HG02623 (cell line): Measurements from ENCODE around the gene MEF2A.

Experiments used
- ATAC-seq: cut with Tn5 transposase; IDR thresholded peaks from one replicate; pipeline ENCODE4 v1.9.1; 2021; ENCODE audit warnings: moderate library complexity; ENCODE audit not compliant: unreplicated experiment

The MEF2A gene

DNA sequence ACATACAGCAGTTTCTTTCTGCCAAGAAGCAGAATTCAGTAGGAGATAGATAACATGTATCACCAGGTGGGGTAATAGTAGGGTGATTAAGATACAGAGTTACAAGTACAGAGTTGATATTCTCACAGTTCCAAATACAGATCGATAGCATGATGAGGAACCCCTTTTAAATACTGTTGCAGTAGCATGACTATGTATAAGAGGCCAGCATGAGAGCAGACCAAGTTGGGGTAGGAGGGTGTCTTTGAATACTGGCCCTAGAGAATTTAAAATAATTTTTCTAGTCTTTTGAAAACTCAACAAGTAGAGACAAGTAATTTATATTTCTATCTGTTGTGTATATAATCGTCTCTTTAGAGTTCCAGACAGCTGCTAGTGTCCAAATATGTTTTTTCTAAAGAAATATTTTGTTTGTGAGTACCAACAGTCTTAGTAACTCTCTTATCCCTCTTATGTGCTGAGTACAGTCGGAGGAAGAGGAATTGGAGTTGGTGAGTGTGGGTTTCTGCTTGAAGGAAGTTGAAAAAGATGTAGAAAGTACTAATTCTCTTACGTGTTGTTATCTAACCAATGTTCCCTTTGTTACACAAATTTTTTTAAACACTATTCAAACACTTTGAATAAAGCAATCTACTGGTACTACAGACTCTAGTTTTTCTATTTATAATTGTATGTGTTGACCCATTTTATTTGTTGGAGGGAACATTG is 137.3 kb downstream of the MEF2A start:
- ATAC-seq = peak; percentile 8

DNA sequence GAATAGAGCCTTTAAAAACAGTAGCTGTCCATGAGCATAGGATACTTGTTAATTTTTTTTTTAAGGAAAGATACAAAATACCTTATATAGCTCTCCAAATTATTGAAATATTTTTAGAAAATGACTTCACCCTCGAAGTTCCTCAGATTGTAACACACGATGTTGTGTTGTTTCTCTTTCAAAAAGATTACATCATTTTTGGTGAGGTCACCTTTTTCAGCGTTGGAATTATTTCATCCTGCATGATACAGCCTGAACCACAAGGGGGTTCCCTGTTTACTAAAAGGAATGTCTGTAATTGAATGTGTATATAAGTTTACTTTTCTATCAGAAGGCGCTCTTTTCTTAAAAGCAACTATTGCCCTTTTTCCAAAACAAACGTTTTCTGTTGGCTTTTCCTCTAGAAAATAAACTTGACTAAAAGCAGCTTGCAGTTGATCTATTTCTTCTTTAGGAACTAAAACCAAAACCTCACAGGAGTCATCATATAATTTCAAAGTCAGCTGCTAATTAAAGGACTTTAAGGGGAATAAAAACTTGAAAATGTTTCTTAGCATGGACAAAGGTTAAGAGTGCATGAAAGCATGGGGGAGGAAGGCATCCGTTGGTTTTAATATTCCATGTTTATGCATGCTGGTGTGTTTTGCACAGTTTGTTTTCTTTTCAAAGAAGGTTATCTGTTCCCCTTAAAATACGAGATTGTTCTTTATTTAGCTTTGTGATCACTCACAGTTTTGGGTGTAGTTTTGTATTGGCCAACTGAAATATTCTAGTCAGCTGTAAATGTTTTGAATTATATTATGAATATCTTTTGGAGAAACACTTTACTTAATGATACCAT is 138.0 kb downstream of the MEF2A start:
- ATAC-seq = peak; percentile 62

DNA sequence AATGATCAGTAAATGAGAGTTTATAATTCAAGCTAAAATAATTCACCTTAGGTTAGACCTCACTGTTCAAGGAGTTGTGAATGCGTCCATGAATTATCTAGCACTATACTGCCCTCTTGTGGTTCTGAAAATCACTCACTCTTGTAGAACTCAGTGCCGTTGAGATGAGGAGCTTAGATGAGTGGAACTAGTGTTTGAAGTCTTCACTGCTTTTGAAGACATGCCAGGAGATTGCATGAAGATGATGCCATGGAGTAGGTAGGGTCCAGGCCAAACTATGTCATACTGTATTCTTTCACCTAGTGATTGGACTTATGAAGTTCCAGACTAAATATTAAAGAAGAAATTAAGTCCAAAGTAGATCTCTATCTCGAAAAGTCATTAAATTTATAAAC is 138.7 kb downstream of the MEF2A start:
- peak; percentile 61 for ATAC-seq

DNA sequence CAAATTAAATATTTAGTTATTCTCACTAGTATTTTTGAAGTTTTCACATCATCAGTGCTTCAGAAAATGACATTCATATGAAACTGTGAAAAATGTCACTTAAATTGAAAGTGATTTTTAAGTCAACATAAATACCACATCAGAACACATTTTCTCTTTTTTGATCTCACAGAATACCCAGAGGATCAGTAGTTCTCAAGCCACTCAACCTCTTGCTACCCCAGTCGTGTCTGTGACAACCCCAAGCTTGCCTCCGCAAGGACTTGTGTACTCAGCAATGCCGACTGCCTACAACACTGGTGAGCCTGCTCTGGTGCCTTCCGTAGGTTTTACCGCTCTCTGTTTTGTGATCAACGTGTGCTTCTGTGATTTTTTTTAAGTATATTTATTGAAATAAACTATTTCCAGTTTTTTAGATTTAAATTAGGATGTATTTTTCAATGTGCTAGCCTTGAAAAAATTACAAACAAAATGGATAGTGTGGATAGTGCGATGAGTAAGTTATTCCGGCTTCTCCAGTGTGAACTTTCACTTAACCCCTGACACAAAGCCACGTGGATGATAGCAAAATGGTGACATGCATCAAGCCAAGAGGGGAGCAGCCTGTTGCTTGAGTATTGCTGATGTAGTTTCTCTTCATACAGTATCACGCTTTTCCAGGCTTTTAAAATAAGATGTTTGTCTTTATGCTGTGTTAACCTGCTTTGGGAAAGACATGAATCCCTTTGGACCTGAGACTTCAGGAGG is 140.9 kb downstream of the MEF2A start:
- no peak for ATAC-seq

DNA sequence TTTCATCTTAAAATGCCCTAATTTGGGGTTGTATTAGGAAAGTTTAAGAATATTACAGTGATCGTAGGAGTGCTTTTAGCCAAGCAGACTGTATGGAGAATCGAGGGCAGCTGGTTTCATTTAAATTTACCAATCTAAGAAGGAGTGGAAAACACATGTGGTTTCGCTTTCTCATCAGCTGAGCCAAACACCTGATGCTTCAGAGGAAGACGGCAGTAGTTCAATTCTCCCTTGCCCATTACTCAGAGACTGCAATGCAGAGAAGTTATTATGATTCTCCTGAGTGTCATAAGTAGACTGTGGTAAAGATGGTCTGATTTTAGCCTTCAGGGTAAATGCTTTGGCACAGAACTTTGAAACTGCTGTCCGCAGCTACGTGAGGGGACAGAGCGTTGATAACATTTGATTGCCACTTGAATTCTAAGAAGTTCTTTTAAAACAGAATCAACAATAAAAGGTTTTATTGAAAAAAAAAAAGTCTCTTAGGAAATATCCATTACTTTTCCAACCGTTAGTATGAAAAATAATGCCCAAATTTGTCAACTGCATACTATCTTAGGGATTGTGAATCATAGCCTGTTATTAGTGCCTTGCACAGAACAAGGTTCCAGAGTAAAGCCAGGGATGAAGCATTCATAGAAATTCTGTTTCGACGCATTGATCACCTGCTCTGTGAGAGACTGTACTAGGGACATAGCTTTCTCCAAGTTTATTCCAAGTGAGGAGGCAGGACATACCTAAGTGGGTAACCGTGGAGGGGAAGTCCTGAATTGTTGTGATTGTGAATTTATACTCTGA is 141.9 kb downstream of the MEF2A start:
- no peak for ATAC-seq

DNA sequence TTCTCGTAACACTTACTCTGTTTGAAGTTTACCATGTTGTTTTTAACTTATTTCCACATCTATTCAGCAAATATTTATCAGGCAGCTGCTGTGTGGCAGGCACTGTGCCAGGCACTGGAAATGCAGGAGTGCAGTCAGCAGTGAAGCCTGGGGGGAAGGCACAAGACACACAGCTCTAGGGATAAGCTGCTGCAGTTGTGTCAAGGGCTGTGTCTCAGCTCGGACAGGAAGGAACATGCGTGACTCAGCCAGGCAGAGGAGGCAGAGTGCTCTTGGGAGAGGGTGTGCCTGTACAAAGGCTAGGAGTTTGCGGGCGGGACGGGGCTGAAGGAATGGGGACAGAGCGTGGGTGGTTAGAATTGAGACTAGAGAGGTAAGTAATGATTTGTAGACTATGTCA is 142.8 kb downstream of the MEF2A start:
- no peak for ATAC-seq

DNA sequence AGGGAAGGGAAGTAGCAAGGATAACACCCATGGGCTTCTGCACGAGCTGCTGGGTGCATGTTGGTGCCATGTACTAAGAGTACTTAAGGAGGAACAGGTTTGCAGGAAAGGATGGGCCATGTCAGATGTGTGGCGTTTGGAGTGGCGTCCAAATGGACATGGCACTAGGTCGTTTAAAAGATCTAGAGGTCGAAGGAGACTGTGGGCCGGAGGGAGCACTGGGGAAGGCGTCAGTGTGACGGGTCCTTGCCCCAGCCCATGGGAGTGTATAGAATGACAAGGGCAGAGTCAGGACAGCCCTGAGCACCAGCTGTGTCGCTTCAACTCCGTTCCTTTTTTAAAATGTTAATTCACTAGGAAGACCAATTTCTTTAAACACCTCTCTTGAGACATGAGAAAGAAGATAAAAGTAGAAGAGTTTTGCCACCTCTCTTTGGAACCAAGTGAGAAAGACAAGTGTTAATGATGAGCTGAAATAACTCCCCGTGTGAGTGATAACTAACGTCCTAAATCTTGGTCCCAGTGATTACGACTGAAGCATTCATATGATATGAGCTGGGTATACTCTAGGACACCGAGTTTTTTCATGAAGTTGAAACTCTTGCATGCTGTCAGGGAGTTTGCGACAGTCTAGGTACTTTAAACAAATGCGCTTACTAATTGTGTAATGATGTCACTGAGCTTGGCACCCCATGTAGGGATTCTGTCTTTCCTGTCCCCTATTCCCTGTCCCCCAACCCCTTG is 143.6 kb downstream of the MEF2A start:
- ATAC-seq = no peak

DNA sequence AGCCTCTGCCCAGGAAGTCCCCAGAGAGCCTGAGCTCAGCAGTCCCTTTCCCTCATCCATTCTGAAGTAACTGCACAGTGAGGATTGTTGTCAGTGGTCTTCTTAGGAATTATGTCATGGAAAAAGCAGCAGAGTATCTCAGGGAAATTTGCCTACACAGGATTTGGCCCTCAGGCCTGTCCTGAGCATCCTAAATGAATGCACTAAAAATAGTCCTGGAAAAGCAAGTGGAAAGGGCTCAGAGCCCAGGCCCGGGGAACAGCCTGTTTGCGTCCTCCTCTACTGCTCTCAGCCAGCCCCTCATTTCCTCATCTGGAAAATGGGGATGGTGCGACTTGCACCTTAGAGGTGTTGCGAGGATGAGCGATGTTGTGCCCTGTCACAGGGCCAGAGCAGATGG is 145.8 kb downstream of the MEF2A start:
- no peak for ATAC-seq

DNA sequence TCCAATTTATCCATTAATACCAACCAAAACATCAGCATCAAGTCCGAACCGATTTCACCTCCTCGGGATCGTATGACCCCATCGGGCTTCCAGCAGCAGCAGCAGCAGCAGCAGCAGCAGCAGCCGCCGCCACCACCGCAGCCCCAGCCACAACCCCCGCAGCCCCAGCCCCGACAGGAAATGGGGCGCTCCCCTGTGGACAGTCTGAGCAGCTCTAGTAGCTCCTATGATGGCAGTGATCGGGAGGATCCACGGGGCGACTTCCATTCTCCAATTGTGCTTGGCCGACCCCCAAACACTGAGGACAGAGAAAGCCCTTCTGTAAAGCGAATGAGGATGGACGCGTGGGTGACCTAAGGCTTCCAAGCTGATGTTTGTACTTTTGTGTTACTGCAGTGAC is 146.6 kb downstream of the MEF2A start:
- no peak for ATAC-seq

DNA sequence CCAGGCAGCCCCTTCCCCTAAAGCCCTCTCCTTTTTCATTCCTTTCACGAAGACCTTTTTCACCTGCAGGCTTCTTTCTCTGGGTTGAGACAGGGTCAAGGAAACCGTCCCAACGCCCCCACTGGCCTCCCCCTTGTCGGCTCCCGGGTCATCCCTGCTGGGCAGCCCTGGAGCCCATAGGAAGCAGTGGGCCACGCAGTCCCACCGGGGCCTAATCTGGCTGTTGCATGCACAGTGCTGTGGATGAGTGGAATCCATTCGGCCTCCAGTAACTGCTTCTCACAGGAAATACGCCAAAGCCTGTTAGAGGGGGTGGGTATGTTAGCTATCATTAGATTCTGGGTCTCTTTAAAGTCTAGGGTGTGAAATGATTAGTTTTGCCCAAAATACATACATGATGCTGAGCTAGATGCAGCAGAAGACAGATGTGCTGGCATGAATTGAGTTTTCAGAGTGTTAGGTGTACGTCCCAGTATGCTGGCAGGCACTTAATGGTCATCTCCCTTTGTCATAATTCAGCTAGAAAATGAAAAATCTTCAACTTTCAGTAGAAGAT is 150.8 kb downstream of the MEF2A start:
- ATAC-seq = no peak

DNA sequence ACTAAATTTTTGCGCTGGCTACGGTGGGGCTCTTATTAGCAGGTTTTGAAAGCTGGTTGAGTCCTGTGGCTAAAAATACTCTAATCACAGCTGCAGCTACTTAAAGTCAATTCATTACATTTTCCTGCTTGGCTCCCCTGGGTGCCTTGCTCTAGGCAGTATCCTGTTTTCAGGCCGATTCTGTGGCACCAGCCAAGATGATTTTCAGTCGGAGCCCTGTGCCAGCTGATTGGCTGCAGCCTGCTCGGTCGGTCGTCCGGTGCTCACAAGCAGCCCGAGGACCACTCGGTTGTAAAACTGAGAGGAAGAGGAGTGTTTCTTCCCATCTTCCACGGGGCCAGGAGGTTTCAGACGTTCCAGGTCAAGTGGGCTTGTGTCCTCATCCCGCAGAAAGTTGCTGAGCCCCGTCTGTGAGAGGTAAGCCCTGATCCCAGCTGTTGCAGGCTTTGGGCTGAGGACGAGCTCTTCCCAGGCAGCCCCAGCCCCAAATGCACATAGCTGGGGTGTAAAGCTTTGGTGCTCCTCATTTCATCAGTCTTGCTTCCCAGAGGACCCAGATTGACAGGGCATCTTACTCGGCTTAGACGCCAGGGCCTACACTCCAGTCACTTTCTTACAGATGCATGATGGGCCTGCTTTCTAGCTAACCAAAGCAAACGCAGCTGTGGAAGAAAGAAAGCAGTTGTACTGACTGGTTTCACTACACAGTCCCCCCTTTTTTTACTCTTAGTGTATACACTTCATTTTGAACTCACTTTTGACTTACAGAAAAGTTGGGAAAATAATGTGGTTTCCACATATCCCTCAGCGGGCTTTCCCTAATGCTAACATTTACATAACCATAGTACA is 151.6 kb downstream of the MEF2A start:
- ATAC-seq = peak; percentile 34

DNA sequence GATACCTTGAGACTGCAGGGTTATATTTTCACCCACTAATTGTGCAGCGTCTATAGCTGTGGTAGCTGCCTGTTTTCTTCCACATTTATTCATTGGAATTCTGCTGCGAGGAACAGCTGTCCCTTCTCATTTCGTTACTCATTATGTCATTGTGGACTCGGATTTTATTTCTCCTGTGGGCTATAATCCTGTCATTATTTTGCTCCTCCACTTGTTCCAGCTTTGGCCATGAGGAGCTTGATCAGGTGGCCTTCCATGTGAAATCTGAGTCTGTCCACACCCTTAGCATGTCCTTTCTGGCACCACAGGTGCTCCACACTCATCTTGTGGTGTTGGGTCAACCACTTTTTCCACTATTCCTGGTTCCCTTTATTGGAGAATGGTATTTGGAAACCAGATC is 152.6 kb downstream of the MEF2A start:
- ATAC-seq = no peak

DNA sequence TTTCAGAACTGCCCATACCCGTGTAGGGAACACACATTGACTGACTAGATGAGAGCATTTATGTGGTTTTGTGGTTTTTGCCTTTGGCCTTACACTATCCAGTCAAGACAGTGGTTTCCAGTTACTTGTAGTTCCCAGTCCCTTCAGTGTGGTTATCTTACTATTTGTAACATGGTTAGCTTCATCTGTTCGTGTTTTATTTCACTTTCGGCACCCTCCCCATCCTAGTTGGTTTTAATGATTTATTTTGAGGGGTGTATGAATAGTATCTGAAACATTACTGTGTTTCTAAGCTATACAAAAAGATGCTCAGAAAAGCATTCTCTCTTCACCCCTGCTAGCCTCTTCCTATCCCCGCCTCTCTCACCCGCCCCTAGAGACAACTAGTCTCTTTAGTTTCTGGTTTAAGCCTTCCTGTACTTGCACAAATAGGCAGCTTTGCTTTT is 153.3 kb downstream of the MEF2A start:
- peak; percentile 78 for ATAC-seq

DNA sequence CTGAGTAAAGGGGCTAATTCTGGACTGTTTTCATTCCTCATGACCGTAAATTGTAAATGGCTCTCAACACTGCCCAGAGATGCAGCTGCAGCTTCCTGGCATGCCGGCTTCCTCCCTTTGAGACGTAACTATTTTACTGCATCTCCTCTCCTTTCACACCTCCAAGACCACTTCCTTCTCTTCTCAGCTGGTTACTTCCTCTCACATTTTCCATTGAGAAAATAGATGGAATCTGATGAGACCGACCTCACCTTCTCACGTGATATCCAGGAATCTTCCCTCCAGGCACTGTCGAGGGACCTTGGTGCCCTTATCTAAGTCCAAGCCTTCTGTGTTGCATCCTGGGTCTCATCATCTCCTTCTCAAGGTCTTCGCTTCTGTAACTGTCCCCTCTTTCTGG is 154.7 kb downstream of the MEF2A start:
- ATAC-seq = no peak

DNA sequence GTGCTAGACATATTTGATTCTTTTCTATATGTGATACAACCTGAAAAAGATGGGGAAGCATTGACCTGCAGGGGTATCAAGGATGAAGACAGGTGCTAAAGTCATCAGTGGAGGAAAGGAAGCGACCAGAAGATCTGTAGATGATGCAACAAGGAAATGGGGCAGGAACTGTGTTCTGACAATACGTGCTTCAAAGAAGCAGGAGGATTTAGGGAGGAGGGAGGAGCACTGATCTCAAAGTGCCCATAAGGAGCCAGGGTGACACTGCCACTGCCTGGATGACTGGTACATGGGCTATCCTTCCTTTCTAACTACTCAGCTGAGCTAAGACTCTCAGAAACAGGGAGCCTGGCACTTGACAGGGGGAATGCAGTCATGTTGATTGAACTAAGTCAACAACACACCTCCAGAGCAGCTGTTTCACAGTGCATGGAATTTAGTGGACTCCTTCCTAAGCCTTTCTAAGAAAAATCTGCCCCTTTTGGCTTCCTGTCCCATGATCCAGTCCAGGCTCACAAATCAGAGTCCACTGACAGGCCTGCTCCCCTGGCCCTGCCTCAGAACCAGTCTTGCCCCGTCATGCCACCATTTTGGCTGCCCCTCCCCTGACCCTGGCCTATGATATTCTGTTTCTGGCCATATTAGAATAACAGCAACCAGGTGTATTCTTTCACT is 155.5 kb downstream of the MEF2A start:
- no peak for ATAC-seq

DNA sequence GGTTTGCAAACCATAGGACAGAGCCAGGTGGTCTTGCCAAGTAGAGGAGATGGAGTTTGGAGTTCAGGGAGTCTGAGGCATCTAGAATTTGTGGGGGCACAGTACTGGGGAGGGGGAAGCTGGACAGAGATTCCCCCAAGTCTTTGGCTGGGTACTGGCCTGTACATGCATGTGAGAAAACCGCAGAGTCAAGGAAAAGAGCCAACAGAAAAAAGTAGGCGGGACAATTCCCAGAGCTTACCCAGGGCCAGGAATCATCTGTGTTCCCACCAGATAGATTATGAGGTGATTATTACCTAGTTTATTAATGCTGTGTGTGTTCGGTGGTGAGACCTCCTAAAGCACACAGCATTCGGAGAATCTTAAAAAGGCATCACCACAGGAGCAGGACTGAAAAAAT is 156.1 kb downstream of the MEF2A start:
- no peak for ATAC-seq

DNA sequence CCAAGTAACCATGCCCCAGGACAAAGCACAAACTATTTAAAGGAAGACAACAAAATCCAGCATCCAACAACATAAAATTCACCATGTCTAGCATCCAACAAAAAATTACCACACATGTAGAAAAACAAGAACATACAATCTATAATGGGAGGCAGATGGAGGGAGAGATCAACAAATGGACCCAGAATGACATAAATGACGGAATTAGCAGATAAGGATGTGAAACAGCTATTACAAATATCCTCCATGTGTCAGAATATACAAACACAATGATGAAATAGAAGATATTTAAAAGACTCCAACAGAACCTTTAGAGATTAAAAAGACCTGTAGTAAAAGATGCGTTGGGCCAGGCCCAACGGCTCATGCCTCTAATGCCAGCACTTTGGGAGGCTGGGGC is 156.6 kb downstream of the MEF2A start:
- no peak for ATAC-seq

DNA sequence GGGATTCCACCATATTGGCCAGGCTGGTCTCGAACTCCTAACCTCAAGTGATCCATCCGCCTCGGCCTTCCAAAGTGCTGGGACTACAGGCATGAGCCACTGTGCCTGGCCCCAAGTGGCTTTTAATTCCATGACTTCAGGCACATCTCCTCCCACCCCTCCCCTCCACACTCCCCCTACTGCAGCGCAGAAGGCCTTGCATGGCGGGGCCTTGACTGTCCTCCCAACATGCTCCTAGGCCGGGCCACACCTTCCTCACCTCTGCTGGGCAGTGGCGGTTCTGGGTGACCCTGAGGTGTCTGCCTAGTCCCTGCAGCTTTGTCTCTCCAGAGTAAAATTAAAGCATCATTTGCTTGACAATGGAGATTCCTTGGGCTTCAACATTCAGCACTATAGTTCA is 160.5 kb downstream of the MEF2A start:
- ATAC-seq = no peak
